Measurements from ENCODE around the gene LRRC74B.
A peak's percentile ranks its signal among the peaks of the same experiment; 100 is the strongest.

The LRRC74B gene

GRCh38 chr22:21014726-21015465, 30.9 kb upstream of the LRRC74B start, which contains the start of gene P2RX6:
Gene P2RX6, plus strand, starts transcription at chr22:21015165. Its CDS starts 10 bp downstream, at chr22:21015175.
- DNase-seq = peak; percentile 82

GRCh38 chr22:21015466-21016006, 30.2 kb upstream of the LRRC74B start:
- no peak for DNase-seq

- DNase-seq = no peak
These were observed 28.9 kb upstream of the LRRC74B start for GRCh38 chr22:21016644-21017420.

- no peak for DNase-seq
These were observed 27.4 kb upstream of the LRRC74B start for GRCh38 chr22:21018314-21018713.

GRCh38 chr22:21020802-21021429, 24.8 kb upstream of the LRRC74B start:
- no peak for DNase-seq

- no peak for DNase-seq
These were observed 23.2 kb upstream of the LRRC74B start for GRCh38 chr22:21022507-21022906.

- no peak for DNase-seq
These were observed 22.7 kb upstream of the LRRC74B start for GRCh38 chr22:21022955-21023614.

GRCh38 chr22:21025266-21025665, 20.5 kb upstream of the LRRC74B start:
- no peak for DNase-seq

- no peak for DNase-seq
These were observed 19.7 kb upstream of the LRRC74B start for GRCh38 chr22:21025763-21026755.

GRCh38 chr22:21026783-21027692, 18.7 kb upstream of the LRRC74B start:
- no peak for DNase-seq

- no peak for DNase-seq
These were observed 17.2 kb upstream of the LRRC74B start for GRCh38 chr22:21028277-21029251.

GRCh38 chr22:21029486-21030025, 16.2 kb upstream of the LRRC74B start:
- no peak for DNase-seq

- DNase-seq = no peak
These were observed 15.7 kb upstream of the LRRC74B start for GRCh38 chr22:21030032-21030431.

GRCh38 chr22:21030621-21031544, 14.9 kb upstream of the LRRC74B start:
- no peak for DNase-seq

GRCh38 chr22:21031545-21032036, 14.2 kb upstream of the LRRC74B start:
- no peak for DNase-seq

GRCh38 chr22:21032037-21032867, 13.5 kb upstream of the LRRC74B start, which contains the start of gene SLC7A4:
Gene SLC7A4, minus strand, starts transcription at chr22:21032561. Its CDS starts 749 bp downstream, at chr22:21031812.
- no peak for DNase-seq

Measured in T1000 (cell line).